GM19035 (cell line): ENCODE measurements around the gene KCTD6.

ENCODE experiments used
- ATAC-seq: cut with Tn5 transposase; IDR thresholded peaks from one replicate; pipeline ENCODE4 v1.9.1; 2021; ENCODE audit not compliant: unreplicated experiment

The KCTD6 gene

DNA sequence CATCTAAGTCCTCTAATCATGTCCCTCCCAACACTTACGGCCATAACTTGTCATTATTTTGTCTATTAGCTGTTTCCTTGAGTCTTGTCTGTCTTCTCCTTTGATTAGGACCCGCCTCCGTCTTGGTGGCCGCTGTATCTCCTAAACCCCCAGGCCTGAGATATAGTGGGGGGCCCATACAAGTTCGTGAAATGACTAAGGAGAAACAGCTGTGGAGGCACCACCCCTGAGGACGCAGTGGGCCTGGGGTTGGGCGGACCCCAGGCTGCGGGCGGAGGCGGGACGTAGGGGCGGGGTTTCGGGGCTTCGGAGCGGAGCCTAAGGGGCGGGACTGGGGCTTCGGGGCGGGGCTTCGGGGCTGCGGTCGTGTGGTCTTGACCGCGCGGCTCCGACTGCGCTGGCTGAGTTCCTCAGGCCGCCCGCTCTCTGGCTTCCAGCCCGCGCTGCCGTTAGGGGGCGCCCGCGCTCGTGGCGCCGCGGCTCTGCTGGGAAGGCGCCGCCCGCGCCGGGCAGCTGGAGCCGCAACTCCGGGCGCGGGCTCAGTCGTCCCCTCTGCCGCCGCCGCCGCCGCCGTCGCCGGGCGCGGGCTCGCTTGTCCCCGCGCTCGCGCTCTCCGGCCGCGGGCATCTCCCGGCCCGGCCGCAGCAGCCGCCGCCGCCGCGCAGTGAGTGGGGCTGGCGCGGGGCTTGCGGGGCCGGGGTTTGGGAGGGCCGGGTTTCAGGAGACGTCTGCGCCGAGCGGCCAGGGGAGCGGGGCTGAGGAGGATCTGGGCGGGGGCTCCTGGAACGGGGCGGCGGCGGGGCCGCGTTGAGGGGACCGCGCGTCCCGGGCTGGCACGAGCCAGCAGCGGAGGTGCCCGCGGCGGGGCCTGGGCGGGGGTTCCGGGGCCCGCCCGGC lies at the start of gene KCTD6:
KCTD6 (plus strand) TSS at position 591 of the 897 bp plus-strand sequence. CDS start 6,660 bp downstream, outside the sequence.
- ATAC-seq = peak; percentile 93

DNA sequence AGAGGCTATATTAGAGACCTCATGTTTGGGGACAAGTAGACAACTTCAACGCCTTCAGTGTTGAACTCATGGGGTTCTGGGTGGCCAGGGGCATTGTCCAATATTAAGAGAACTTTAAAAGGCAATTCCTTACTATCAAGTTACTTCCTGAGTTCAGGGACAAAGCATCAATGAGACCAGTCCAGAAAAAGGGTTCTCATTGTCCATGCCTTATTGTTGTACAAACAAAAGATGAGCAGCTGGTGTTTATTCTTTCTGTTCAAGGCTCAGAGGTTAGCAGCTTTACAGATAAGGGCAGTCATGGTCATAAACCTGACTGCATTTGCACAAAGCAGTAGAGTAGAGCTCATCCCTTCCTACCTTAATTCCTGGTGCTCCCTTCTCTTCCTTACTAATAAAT lies 39.7 kb upstream of the KCTD6 start:
- ATAC-seq = no peak

DNA sequence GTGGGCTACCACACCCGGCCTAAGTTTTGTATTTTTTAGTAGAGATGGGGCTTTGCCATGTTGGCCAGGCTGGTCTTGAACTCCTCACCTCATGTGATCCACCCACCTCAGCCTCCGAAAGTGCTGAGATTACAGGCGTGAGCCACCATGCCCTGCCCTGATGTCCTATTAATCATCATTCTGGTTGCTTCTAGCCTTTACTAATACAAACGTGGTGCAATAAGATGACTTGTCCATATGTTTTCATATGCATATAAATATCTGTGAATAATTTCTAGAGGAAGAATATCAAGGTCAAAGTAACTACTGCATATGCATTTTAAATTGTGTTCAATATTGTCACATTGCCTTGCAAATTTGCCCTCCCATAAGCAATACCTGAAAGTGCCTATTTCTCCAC lies 32.7 kb upstream of the KCTD6 start:
- no peak for ATAC-seq

DNA sequence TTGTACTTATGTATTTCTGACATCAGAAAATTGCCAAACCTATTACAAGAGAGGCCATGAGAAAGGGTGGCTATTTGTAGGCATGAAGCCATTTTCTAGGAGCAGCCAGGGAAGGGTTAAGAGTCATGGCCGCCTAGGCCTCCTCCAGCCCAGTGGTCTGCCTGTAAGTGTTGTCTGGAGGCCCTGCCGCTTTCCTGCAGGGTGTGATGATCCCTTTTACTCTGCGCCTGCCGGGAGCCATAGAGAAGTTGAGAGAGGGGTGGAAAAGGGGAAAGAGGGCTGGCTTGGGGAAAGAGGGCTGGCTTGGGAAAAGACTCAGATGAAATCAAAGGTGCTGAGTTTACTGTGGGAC lies 29.1 kb upstream of the KCTD6 start:
- ATAC-seq = no peak

DNA sequence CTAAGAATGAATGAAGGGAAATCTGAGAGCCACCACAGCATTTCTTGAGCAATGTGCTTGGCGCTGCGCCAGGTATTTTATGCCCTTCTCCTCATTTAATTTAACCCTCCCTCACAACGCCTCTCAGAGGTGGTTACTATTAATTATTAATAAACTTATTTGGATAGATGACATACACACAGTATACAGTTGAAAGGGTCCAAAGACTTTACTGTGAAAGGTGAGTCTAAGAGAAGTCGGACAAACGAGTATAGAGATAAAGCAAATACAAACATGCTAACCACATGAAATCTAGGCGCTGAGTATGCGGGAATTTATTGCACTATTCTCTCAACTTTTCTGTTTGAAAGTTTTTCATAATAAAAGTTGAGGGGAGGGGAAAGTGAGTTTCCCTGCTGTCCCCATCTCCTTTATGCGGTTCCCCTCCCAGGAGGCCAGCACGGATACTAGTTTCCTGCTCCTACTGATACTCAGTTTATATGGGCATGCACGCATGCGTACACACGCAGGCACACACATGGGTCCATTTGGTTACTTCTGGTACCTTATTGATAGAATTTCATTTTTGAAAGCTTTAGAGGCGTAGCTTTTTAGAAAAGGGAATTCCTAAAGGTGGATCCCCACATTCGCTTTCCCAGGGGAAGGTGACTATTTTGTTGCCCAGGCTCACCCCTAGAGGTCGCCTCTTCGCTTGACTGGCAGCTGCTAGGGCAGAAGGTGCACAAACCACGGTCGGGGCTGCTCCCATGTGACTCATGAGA lies 28.5 kb upstream of the KCTD6 start:
- ATAC-seq = peak; percentile 79

DNA sequence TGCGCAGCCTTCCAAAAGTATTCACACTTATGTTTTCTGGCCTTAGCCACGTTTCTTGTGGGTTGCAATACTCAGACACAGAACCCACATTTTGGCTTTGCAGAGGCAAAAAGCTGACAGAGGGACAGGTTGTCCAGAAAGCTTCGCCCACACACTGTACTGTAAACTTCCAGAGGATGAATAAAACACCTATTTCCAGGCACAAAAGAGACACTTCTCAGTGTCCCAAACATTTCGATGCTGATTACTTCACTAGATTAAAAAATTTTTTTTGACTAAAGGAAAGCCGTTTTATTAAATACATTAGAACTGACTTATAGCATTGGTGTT lies 28.0 kb upstream of the KCTD6 start:
- ATAC-seq = no peak

DNA sequence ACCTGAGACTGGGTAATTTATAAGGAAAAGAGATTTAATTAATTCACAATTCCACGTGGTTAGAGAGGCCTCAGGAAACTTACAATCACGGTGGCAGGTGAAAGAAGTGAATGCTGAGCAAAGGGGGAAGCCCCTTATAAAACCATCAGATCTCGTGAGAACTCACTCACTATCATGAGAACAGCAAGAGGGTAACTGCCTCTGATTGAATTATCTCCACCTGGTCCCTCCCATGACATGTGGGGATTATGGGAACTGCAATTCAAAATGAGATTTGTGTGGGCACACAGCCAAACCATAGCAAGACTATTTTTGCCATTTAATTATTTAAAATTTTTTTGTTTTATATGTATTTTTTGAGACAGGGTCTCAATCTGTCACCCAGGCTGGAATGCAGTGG lies 27.0 kb upstream of the KCTD6 start:
- ATAC-seq = no peak

DNA sequence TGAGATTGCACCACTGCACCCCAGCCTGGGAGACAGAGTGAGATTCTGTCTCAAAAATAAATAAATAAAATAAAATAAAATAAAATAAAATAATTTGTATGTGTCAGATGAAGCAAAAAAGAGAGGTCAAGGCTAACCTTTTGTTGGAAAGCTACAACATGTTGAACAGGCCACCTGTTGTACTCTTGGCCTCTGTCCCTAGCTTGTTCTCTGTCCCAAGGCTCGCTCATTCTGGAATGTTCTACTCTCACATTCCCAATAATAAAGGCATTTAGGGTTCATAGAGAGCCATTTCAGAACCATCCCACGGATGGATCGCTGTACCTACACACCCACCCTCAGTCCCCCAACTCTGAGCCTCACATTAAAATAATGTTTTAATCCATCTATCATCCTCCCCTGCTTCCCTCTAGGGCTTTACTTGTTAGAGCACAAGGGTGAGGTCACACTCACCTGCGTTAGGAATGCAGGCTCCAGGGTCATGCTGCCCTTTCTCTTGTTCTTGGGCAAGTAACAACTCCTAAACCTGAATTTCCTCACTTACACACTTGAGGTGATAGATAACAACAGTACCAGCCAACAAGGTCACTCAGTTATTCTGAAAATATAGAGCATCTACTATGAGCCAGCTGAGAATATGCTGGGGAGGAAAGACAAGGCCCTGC lies 24.9 kb upstream of the KCTD6 start:
- ATAC-seq = no peak

DNA sequence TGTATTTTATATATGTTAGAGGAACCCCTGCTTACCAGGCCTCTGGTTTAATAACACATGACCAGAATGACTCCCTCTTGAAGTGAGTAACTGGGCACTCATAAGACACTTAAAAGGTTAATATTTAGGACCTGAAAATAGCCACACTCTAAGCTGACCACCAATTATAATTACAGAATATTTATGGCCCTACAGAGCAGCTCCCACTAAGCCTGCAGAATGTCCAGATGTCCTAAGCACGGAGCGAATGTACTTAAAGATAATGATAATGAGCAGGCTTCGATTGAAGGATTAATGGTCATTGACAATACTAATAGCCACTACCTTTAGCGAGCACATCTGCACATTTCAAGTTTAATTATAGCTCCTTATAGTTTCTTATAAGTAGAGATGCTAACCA lies 22.8 kb upstream of the KCTD6 start:
- no peak for ATAC-seq

DNA sequence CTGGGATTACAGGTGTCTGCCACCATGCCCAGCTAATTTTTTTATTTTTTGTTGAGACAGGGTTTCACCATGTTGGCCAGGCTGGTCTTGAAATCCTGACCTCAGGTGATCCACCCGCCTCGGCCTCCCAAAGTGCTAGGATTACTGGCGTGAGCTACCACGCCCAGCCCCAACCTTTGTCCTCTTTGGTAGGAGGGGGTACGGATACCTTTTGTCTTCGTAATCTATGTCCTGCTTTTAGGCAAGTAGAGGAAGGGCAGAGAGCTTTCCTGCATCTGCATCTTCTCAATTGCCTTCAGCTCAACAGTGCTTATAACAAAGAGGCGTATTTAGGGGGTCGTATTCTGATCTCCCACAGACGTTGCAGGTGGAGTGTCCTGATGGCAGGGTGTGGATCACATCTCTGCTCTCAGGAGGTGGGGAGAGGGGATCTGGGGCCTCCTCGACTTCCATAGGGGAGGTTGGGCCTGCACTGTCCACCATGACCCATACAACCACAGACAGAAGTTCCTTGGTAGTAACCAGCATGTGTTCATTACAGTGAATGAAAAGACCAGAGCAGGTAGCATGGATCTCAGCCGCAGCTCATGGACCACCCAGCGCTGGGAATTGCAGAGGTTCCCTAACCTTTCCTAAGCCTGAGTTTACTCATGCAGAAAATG lies 21.4 kb upstream of the KCTD6 start:
- ATAC-seq = no peak

DNA sequence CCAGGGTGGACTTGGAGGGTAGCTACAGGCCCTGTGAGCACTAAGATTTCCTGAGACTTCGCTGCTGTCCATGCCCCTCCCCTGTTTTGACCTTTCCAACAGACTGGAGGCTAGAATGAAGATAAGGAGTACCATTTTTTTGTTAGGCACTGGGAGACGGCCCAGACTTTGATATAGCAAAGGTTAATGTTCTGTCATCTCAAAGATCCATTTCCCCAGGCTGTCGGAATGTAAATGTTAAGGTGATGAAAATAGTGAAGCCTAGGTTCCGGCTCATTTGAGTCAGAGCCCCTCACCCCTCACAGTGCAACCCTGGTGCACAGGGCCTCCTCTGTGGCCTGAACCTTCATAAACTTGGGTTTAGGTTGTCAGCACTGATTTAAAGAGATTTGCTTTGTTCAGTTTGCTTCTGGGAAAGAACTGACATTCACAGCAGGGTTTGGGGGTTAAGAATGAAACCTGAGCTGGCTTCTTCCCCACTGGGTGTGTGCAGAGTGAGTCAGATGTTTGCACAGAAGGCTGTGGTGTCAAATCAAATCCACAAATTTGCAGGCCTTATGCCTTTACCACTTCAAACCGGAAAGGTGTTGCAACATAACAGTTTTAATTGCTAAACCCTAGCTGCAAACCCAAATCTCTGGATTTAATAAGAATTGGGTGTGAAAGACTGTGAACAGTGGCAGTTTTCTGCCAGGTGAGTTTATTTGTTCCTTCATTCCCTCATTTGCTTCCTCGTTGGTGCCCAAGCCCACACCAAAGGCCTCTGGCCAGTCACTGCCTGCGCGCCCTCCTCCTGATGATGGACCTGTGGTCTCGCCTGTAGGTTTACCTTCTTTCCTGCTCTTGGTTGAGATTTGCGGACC lies 20.6 kb upstream of the KCTD6 start:
- ATAC-seq = no peak

DNA sequence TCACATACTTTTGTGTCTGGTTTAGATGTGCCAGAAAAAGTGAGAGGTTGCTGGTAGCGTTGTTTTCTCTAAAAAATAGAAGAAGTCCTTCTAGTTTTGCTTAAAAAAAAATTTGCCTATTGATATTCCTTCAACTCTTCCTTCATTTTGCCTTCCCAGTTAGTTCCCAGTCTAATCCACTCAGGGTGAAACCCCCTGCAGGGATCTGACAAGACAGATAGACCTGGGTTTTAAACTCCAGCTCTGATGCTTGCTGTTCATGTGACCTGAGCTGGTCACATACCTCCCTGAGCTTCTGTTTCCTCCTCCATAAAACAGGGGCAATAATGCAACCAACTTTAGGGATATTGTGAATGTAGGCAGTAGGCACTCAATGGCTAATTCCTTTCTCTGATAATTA lies 18.6 kb upstream of the KCTD6 start:
- ATAC-seq = no peak

DNA sequence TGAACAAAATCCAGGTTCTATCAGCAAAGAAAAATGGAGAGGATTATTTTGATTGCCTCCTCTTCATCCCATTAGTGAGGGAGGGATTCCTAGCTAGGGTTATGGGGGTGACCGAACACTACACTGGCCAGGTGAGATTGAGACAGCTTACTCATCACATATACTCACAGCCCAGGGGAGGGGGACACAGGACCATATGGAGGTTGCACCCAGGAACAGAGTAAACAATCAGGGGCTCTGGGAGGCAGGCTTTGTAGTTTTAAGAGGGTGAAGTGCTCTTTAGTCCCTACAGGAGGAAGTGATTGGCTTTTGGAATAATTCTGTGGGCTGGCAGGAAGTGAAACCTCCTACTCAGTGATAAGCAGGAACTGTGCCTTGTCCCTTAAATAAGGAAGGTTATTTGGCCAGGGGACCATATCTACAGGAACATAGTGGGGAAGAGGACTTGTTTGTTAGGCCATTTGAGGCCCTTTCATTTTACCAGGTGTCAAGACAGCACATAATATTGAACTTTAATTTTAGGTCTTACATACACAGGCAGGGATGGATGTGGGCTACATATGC lies 17.5 kb upstream of the KCTD6 start:
- ATAC-seq = no peak

DNA sequence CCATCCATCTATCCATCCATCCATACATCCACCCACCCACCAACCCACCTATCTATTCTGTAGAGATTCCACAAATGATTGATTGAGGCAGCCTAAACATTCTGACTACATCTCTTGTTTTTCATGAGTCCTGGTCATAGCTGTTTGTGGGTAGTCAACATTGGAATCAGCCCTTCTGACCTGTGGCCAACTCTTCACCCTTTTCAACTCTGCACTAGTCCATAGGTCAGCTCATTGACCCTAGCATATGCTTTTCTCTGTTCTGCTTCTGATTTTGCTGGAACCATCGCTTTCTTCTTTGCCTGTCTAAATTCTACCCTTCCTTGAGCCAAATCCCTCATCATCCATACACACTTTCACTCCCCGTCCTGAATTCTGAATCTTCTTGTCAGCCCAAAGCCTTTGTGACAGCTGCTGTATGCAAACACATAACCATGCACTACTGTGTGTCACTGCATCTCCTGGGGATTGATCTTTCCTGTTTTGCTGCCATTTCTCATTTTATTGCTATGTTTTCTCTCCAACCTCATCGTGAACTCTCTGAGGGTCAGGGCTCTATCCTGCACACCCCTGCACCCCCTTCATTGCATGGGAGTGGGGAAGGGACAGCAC lies 16.8 kb upstream of the KCTD6 start:
- ATAC-seq = no peak

DNA sequence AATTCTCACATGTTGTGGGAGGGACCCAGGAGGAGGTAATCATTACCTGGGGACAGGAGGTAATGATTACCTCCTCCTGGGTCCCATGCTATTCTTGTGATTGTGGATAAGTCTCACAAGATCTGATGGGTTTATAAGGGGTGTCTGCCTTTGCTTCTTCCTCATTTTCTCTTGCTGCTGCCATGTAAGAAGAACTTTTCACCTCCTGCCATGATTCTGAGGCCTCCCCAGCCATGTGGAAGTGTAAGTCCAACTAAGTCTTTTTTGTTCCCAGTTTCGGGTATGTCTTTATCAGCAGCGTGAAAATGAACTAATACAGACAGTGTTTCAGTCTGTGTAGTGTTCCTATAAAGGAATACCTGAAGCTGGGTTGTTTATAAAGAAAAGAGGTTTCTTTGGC lies 13.1 kb upstream of the KCTD6 start:
- ATAC-seq = no peak

DNA sequence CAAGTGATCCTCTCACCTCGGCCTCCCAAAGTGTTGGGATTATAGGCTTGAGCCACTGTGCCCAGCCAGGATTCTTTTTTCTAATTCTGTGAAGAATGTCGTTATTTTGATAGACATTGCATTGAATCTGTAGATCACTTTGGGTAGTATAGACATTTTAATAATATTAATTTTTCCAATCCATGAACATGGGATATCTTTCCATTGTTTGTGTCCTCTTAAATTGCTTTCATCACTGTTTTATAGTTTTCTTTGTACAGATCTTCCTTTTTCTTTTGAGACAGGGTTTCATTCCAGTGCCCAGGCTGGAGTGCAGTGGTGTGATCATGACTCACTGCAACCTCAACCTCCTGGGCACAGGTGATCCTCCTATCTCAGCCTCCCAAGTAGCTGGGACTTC lies 11.6 kb upstream of the KCTD6 start:
- ATAC-seq = no peak

DNA sequence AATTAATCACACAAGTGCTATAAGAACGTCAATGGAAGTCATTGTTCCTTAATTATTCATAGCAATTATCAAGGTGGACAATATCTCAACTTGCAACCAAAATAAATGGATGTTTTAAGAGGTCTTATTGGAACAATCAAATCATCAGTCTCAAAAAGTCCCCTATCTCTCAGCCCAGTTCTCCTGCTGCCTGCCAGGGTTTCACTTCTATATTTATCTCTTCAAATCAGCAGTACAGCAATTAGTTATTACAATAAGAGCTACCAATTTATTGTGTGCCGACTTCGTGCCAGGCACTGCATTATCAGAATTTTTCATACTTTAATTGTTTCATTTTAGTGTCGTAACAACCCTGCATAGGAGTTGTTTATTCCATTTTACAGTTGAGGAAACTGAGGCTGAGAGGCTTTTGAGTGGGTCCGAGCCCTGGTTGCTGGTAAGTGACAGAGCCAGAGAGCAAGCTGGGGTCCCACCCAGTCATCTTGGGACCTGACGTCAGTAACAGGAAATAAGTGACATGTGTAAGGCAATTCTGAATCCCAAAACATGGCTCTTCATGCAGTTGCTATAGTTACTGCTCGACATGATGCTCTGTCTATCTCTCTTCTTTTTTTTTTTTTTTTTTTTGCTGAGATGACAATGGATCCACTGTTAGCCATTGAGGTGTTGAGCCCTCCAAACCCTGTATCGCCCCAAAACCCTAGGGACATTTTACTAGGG lies 8.8 kb upstream of the KCTD6 start:
- no peak for ATAC-seq

DNA sequence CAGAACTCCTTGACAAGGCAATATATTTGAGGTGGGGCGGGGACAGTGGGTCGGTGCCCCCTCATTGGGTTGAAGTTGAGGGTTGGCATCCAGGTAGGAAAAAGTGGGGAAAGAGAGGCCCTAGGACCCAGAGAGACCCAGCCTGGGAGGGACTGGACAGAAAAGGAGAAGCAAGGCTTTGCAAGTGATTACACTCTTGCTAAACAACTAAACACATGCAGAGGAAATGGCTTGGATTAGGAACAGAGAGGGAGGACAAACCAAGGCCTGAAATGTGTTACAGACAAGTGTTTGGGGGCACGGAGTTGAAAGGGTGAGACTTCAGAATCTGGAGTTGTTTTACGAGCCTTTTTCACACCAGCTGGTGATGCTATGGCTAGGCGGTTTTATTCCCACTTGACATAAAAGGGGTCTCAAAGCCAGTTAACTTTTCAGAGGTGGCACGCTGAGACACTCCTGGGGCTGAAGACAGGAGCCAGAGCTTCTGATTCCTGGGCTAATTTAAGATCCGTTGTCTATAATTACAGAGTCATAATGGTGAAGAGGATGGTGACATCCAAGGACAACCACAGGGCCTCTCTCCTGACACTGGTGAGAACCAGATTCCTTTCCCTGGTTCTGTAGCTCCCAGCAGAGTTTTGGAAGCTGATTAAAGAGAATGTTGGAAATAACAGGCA lies 7.7 kb upstream of the KCTD6 start:
- no peak for ATAC-seq

DNA sequence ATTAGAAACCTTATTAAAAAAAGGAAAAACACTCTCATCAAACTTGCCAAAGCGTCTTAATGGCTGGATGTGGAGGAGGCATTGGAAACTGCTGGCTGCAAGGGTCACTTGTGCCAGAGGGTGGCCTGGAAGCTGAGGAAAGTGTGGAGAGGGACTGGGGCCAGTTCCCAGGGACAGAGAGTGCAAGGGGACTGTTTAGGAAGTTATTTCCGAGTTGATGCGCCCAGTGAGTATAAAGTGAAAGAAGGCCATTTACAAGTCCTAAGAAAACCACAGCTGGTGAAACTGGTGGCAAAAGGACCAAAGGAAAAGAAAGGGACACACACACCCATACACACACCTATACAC lies 7.2 kb upstream of the KCTD6 start:
- ATAC-seq = no peak
